C4-2B (cell line): ENCODE data around the gene ARMC2.

ENCODE experiments used
- H3K27ac ChIP-seq: fragments of 450-650 bp; 2 replicates; pipeline ENCODE4 v1.5.1; 2017
- ZFX ChIP-seq: fragments of 450-650 bp; IDR thresholded peaks from 2 replicates; pipeline ENCODE4 v1.6.1; 2017
- TF ChIP-seq, protein P1 (sequence below): fragments of 450-650 bp; conservative IDR thresholded peaks from 2 replicates; pipeline ENCODE4 v1.5.1; 2017; ENCODE audit warnings: mild to moderate bottlenecking

The ARMC2 gene

DNA sequence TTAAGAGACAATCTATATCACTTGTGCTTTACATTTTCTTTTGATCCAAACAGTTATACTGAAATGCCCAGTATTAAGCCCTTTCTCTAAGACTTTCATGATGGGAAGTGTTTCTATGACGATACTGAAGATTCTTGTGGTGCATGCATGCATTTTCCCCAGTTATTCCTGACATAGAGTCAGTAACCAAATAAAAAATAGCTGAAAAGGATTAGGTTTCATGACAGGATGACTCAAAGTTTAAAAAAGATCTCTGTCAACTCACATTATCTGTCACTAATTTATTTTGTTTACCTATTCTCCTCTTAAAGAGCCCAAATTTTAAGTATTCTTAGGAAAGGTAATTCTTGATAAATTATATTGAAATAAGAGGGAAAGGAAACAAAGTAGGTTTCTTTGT lies 148.0 kb downstream of the ARMC2 start:
- TF ChIP-seq ZFX: no peak
- TF ChIP-seq, protein P1, sequence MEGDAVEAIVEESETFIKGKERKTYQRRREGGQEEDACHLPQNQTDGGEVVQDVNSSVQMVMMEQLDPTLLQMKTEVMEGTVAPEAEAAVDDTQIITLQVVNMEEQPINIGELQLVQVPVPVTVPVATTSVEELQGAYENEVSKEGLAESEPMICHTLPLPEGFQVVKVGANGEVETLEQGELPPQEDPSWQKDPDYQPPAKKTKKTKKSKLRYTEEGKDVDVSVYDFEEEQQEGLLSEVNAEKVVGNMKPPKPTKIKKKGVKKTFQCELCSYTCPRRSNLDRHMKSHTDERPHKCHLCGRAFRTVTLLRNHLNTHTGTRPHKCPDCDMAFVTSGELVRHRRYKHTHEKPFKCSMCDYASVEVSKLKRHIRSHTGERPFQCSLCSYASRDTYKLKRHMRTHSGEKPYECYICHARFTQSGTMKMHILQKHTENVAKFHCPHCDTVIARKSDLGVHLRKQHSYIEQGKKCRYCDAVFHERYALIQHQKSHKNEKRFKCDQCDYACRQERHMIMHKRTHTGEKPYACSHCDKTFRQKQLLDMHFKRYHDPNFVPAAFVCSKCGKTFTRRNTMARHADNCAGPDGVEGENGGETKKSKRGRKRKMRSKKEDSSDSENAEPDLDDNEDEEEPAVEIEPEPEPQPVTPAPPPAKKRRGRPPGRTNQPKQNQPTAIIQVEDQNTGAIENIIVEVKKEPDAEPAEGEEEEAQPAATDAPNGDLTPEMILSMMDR: no peak
- no peak overlapping the region for H3K27ac ChIP-seq

DNA sequence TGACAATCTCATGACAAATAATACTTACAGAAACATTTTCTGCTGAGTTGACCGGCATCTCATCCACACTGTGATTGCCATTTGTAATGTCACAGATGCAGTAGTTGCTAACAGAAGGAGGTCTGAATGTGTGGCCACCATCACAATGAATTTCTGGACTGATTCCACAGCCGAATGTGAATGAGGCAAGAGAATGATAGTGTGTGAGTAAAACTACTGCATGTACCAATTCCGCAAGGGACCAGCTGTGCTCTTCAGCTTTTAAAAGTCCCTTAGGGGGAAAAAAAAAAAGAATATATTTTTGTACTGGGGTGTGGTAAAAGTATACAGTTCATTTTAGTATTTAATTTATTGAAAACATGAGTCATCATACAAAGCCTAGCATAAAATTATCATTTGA lies 150.3 kb downstream of the ARMC2 start:
- H3K27ac ChIP-seq: no peak overlapping the region
- TF ChIP-seq, protein P1: no peak
- TF ChIP-seq ZFX: no peak

DNA sequence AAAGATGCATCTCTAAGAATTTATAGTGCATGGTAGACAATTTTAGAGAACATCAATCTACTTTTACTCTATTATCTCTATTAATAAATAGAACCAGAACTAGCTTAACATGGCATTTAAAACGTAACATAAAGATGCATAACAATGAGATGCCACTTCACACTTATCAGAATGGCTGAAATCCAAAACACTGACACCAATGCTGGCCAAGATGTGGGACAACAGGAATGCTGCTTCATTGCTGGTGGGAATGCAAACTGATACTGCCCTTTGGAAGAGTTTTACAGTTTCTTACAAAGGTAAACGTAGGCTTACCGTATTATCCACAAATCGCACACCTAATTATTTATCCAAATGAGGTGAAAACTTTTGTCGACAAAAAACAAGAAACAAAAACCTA lies 151.2 kb downstream of the ARMC2 start:
- H3K27ac ChIP-seq: no peak overlapping the region
- TF ChIP-seq ZFX: no peak
- TF ChIP-seq, protein P1: no peak

DNA sequence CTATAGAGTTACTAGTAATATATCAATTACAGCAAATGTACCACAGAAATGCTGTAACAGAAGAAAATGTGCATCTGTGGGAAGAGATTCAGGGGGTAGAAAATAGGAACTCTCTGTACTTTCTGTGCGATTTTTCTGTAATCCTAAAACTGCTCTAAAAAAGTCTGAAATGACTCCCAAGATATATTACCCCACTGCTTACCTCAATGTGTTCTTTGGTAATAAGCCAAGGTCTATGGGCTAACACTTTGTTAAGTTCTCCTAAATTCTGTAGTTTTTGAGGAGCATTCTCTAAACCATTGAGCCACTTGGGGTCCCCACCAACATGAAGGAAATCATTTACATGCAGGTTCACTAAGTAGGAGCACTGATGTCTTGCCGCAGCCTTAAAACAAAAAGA lies 152.1 kb downstream of the ARMC2 start:
- H3K27ac ChIP-seq: no peak overlapping the region
- TF ChIP-seq, protein P1: no peak
- TF ChIP-seq ZFX: no peak

DNA sequence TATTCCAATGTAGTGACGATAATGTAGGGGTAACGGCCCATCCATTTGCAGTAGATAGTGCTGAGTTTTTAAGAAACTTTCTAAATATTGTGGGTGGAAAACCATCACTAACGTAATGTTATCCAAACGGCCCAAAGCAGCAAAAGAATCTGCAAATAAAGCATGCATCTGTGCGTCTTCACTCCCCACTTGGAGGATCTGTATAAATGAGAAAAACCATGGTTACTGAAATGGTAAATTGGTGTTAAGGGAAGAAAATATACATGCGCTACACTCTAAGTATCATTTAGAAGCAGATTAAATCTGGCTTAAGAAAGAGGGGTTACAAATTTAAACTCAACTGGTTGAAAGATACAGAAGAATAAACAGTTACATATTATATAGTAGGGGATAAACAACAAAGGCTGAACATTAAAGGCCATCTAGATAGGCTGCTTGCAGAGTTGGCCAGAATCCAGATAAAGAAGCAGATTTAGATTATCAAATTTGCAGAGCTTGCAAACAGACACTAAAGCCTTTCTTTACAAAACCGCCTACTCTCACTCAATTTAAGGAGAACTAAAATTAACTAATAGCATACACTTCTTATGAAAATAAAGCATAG lies 153.2 kb downstream of the ARMC2 start:
- no peak overlapping the region for H3K27ac ChIP-seq

DNA sequence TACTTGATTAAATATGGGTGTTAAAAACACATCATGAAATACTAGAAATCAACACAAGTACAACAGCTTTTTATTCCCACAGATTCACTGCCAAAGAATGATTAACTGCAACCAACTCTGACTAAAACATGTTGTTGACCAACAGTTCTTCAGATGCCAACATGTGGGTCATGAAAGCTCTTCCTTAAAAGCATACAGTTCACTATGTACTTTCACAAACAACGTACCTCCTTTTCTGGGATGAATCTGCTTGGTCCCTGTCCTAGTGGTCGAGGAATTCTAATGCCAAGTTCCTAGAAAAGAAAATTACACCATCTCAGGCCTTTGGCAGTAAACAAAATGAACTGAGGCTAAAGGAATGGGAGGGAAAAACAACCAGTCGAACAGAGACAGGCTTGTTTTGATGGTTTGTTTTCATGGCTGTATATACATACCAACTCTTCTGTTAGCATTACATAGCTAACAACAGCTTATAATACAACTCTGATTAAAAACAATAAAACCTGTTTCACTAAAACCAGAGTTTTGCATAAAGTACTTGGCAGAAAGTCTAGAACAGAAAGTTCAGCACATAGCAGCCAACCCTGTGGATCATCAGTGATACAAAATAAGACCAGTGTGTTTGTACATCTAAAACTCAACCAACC lies 154.0 kb downstream of the ARMC2 start:
- TF ChIP-seq, protein P1: no peak
- TF ChIP-seq ZFX: no peak
- H3K27ac ChIP-seq: no peak overlapping the region

More for the DNA sequence above, 153.2 kb downstream of the ARMC2 start:
- TF ChIP-seq, protein P1: no peak
- TF ChIP-seq ZFX: no peak

DNA sequence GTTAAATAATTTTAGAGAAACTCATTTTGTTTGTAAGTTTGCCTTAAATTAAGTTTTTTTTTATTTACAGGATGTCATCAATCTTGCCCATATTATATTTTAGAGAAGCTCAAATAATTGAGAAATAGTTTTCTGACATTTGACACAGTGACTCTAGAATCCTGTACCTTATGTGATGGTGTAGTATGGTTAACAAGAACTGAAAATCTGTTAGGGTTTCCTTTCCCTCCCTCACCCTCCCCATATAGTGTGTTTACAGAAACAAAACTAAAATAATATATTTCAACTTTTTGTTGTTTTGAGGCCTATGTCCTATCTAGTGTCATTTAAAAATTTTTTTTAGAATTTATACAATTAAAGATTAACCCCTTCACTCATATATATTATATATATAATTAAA lies 154.7 kb downstream of the ARMC2 start:
- no peak for TF ChIP-seq ZFX
- TF ChIP-seq, protein P1: no peak
- H3K27ac ChIP-seq: no peak overlapping the region
